ENCODE data around the gene IGSF9. TPM values are rescaled to one million over a fixed set of nuclear protein-coding genes. Genes with fewer than 3 reads are reported as not detected.

Gene IGSF9
- total RNA-seq, 1 donor from 2014 or later = 8.4 TPM

DNA sequence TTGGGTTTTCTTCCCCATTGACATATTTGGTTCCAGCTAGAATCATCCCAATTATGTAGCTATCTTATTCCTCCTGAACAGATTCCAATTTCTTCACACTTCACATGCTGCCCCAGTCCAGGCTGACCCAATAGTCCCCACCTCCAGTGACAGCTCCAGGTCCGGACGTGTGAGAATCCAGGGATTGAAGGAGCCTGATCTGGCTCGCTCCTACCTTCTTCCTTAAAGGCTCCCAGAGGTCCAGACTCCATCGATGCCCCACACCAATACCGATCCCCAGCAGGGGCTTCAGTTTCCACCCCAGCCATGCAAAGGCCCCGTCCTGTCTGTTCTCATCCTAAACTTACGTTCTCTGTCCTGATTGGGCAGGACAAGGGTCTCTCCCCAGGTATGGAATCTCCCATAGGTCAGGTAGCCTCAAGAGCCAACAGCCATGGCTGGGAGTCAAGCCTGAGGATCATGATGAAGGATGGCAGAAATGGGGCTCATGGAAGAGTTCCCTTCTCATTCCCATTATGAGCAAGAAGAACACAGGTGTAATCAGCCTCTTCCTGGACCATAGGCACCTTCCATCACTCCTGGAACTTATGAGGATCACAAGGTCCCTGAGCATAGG is 29.0 kb upstream of the IGSF9 start:
- DNase-seq = no peak

DNA sequence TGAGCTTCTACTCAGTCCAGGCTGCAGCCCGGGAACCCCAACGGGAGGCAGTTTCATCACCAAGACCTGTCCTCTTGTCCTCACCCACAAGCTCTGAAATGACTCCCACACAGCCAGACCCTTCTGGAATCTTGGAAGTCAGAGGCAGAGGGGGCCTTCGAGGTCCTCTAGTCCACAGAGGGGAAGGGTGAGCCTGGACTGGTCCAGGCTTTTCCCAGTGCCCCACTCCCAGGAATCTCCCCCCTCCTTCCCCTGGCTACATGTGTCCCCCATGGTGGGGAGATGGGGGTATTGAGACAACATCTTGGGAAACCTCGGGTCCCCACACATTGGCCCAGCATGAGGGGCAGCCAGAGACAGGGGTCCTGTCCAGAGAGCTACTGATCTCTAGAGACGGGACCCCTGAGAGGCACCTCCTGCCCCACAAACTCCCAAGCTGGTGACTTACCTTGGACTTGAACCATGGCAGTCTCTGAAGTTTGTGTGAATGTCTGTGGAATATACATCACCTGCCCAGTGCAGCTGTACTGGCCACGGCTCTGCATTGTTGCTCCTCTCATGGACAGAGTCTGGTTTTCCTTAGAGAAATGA is 28.0 kb upstream of the IGSF9 start:
- no peak for DNase-seq

DNA sequence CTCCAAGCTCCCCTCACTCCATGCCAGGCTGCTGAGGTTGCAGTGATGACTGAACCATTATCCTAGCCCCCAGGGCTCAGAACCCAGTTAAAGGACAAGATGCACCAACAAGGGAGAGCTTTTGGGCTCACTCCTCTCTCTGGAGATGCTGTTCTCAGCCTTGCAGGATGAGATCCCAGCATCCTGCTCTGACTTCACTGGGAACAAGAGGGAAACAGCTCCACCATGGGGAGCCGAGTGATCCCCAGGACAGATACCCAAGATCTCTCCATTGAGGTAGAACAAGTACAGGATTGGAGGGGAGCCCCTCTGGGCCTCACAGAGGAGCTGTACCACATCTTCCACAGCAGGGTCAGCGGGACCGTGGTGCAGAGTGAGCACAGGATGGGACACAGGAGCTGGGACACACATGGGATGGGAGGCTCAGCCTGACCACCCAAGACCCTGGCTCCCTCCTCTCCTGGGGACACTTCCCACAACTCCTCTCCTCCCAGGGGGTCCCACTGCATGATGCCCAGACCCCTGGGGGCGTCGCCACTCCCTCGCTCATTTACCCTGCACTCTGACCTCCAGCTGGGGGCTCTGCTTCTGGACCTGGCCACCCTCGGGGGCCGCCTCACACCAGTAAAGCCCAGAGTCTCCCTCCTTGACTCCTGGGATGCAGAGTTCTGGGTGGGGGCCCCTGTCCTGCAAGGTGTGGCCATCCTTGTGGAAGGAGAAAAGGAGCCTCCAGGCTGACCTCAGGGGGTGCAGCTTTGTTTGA is 27.2 kb upstream of the IGSF9 start:
- no peak for DNase-seq

DNA sequence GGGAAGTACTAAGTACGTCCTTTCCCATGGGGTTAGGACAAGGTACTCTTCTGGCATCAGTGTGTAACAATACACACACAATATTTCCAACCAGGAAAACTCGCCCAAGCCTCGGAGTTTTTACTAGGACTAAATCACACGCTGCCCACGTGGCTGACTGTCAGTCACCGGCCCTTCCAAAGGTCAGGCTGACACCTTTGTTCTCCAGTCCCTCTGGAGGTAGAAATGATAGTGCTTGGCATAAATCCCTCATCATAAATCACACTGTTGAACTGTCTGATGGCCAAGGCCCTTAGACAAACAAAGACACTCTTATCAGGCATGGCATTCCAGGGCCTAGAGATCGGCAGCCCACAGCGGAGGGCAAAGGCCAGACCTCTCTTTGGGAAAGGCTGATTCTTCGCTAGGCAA is 25.5 kb upstream of the IGSF9 start:
- no peak for DNase-seq

DNA sequence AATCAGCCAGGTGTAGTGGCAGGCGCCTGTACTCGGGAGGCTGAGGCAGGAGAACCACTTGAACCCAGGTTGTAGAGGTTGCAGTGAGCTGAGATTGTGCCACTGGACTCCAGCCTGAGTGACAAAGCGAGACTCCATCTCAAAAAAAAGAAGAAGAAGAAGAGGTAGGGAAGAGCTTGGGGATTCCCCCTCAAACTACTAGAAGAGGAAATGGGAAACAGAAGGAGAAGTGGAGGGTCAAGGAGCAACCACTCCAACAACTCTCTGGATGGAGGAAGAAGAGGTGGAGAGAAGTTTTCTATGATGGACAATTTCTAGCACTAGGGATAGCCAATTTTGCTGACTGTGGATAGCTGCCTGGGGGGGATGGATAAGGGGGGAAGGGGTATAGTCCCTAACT is 23.5 kb upstream of the IGSF9 start:
- DNase-seq = no peak

DNA sequence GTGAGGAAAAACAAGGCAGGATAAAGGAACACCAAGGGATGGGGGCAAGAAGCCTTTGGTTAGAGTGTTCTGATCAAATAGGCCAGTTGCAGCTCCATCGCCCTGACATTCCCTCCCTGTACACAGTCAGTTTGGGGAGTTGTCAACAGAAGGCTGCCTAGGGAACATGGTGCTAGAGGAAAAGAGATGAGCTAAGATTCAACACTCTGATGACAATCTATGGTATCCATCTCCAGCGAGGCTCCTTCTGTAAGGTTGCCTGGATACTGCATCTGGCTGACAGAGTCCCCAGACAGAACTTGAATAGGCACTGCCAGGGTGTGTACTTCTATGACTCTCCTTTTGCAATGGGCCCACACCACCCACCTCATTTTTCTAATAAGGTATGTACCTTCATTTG is 19.9 kb upstream of the IGSF9 start:
- DNase-seq = no peak

DNA sequence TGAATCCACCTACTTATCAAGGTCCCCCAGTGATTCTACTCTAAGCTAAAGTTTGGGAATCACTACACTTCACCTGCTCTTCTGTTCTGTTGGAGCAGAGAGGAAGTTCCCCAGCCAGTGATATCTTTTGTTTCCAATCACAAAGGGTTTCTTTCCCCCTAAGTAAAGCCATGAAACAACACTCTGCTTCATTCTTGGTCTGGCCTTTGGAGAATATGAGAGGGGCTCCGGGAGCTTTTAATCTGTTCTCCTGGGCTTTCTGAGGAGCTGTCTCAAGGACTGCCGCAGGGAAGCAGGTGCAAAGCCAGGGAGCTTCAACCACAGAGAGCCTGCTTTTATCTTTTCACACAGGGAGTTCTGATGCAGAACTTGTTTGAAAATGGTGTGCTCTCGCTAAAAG is 18.7 kb upstream of the IGSF9 start:
- DNase-seq = no peak

DNA sequence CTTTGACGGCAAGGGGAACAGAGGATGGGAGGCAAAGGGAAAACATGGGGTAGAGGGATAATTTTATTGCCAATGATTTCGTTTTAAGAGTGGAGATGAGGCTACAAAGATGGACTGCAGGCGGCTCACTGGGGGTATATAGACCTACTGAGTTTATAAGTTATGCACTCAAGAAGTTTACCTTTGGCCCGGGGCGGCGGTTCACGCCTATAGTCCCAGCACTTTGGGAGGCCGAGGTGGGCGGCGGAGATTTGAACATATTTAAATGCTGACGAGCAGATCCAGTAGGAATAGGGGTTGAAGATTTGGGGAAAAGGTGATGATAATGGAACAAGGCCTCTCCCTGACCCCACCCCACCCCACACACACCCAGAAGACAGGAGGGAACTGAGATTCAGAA is 16.8 kb upstream of the IGSF9 start:
- no peak for DNase-seq

DNA sequence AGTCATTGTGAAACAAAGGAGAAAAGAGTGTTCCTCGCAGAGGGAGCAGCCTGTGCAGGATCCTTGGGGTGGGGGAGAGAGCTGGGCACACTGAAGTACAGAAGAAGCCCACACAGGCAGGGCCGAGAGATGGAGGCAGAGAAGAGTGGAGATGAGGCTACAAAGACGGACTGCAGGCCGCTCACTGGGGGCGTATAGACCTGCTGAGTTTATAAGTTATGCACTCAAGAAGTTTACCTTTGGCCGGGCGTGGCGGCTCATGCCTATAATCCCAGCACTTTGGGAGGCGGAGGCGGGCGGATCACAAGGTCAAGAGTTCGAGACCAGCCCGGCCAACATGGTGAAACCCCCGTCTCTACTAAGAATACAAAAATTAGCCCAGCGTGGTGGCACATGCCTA is 16.2 kb upstream of the IGSF9 start:
- no peak for DNase-seq

DNA sequence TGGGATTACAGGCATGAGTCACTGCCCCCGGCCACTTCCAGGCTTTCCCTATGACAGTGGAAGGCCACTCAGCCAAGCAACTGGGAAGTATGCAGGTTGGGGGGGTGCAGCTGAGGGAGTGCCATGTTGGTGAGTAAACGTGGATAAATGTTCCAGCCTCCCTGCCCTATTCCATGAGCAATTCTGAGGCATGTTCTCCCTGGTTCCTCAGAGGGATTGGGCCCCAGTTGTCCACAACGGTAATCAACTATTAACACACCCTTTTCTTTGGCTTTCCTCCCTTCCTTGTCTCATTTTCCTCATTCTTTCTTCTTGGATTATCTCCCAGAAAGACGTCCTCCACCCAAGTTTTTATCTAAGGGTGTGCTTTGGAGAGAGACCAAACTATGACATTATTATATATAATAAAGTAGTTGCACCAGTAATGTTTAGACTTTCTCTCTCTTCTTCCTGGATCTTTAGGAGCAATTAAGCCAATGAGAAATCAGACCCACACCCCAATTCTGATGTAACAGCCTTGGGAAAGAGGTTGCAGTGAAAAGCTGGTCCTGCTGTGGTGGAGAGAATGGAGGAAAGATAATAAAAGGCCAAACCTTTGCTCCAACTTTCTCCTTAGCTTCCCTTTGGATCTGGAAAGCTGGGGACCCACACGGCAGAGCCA is 15.4 kb upstream of the IGSF9 start:
- peak; percentile 93 for DNase-seq

DNA sequence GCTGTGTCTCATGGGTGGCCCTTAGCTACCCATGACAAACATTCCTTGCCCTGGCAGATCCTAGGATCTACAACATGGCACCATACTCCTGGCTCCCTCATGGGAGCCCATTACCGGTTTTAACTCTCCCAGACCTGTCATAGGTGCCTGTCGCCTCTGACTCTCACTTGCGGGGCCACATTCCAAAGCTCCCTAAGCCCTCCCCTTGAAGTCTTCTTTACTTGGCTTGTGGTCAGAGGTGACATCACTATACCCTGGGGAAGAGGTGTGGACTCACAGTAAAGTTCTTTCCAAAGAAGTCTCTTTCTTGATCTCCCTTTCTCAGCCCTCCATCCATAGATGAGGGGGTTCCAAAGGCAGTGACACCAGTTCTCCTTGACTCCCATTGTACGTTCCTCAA is 14.0 kb upstream of the IGSF9 start:
- no peak for DNase-seq

DNA sequence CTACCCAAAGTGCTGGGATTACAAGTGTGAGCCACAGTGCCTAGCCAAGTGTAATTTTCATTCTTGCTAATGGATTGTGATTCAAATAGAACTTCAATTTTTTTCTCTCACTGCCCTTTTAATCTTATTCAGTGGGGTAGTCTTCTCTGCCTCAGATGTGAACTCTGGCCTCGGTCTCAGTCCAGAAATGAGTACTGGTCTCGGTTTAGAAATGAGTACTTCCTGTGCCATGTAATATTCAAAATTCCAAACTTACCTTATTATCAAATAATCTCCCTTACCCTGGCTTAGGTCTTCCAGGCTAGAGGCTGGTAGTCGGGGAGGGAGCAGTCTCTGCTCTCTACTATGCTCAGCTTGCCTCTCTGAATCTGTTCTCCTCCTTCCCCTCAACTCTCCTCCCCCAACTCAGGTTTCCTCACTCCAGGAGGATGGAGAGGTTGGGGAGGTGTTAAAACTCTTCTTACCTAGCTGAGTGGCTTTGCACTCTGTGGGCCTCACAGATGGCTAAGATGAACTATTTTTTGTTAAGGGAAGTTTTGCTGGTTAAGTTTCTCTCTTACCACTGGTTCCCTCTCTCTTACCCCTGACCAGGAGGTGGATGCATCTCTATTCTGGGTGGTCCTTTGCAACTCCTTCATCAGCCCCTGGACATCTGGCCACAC is 13.4 kb upstream of the IGSF9 start:
- no peak for DNase-seq

DNA sequence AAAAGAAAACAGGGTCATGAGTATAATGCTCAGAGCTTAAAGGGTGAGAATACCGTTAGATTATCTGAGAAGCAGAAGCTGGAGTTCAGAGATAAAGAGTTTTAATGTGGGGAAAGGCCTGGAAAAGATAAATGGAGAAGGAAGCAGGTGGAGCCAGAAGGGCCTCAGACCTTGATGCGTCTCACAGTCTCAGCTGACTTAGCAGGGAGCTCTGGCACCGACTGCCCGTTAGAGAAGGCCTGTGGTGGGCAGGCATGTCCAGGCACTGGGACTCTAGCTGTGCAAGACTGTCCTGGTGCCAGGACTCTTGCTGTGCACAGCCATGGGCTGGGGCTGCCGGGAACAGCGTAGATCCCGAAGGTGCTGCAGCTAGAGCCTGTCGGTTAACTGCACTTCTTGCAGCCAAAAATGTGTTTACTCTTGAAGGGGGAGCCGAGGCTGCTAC is 12.4 kb upstream of the IGSF9 start:
- DNase-seq = no peak

DNA sequence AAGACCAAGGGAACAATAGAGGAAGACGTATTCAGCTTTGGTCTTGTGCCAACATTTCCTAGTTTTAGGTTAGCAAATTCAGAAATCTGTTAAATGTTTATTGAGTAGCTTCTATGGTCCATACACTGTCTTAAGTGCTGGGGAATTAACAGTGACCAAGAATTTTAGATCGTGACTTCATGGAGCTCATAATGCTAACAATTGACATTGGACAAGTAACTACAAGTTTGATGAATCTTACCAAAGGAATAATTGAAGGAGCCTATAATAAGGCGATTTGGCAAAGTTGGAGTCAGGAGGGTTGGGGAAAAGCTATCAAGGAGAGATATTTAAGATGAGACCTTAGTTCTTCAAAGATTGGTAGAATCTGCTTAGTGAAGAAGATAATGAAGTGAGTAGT is 10.0 kb upstream of the IGSF9 start:
- DNase-seq = no peak

DNA sequence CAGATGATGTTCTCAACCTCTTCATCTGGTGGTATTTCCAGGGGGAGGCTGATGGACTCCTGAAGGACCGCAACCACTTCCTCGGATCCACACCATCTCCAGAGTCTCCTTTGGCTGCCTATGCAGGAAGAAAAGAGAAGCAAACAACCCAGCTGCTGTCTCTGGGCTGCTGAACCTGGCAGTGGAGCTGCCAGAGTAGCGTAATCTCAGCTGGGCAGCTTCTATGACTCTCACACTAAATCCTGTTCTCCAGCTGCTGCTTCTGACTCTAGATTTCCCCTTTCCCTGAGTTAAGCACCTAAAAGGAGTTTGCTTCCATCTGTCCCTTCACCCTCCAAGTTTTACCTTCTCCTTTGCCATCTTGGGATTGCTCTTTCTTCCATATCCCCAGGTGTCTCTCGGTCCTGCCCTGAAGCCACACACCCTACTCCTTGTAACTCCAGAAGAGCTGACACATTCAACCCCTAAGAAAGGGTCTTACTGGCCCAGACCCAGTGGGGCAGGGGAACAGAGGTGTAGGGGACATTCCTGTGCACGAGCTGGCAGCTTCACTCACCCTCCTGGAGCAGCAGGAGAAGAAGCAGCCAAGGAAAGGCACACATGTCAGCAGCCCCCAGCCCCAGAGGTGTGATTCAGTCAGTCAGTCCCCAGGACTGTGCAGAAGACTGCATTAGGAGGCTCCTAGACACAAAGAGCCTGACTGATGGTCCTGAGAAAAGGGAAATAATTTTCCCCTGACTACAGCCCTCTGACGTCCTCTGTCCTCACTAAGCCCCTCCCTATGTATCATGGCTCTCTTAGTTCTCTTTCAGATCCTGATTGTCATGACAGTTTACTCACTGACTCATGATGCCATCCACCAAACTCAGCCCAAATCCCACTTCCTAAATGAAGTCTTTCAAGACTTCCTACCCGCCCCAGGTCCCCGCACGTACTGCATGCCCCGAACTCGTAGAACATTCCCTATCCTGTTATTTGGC is 8.4 kb upstream of the IGSF9 start, which contains the start of gene SLAMF9:
SLAMF9 (minus strand) TSS at position 702 of the 980 bp plus-strand sequence; CDS start at position 602, 100 bp downstream.
- peak; percentile 9 for DNase-seq

DNA sequence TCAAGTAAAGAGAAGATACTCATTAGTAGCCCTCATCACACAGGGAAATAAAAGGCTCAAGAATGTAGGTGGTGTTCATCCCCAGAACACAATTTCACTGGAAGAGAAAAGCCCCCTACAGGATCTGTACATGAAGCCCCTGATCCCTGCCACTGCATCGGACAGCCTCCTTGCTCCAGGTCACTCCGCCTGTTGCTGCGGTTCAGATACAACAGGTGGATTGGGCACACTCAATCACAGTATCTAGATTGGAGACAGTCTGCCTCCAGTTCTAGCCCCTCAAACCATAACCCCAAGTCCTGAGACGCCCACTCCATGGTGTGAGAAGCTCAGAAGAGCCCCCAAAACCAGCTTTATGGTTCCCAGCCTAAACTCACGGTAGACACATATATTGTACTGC is 7.5 kb upstream of the IGSF9 start:
- DNase-seq = no peak

DNA sequence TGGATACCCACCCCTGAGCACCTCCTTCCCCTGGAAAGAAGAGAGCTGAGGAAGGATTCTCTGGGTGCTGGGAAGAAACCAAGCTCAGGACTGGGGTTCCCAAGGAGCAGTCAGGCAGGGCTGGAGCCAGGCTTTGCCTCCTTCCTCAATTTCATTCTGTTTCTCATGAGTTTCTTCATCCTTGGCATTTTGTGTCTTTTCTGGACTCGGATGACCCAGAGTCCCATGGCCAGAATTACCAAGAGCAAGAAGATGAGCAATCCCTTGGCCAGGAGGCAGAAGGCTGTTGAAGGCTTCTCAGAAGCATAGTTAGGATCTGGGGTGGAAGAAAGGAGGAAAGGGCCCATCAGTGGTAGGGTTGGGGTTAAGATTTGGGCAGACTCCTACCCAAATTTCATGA is 6.1 kb upstream of the IGSF9 start:
- no peak for DNase-seq

DNA sequence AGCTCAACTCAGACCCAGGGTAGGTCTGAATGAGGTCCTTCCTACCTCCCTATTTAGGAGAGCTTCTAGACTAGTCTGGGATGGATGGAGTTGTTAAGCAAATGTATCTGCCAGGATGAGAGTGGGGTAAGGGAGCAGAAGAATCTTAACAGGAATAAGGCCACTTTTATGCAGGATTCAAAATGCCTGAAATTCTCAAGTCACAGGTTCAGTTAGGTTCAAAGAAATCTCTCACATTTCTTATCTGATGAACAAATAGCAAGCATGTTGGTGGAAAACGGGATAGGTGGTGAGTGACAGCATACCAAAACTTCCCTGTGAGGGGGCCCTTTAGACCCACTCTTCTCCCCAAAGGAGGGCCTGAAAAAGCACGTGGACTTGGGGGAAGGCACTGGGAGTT is 5.6 kb upstream of the IGSF9 start:
- DNase-seq = no peak

DNA sequence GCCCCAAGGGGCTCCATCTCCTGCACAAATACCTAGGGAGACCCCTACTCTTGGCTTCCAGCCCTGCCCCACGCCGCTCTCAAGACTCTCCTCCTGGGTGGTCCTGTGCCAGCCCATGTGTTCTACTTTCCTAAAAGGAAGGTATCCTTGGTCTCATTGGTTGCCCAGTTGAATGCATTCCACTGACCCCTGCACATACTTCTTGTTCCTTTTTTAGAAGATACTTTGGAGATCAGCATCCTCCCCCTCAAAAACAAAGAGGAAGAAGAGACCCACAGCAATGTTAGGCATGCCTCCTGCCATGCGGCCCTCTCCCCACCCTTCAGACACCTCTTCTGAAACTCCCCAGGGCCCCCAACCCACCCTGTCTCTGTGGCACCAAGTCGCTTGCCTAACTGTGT is 4.6 kb upstream of the IGSF9 start:
- no peak for DNase-seq

DNA sequence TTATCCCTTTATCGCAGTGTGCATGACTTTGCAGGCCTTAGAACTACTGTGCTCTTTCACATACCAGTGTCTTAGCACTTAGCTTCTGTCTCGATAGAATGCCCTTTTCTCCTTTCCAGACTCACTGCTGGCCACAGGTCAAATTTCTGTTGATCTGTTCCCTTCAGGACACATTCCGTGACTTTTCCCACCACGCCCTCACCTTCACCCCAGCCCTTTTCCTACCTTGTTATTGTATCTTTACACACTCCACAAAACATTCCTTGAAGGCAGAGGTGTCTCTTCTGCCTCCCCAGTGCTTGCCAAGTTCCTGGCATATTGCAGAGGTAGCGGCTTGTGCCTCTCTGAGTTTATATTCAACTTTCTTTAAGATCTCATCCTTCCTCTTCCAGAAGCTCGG is 3.7 kb upstream of the IGSF9 start:
- no peak for DNase-seq

DNA sequence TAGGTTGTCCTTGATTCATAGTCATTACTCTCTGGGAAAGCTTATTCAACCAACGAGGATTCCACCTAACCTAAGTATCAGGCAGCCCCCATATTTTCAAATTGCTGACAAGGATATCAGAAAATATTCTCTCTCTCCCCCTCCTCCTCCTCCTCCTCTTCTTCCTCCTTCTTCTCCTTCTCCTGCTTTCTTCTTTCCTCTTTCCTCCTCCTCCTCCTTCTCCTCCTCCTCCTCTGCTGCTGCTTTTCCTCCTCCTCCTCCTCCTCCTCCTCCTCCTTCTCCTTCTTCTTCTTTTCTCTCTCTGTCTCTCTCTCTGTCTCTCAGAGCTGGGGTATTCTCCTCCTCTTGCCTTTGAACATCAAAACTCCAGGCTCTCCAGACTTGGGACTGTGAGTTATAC is 2.5 kb upstream of the IGSF9 start:
- DNase-seq = no peak

Measured in skin of body (tissue), 2 donors.